Motor neuron (in vitro differentiated cells): Measurements from ENCODE around the gene RGS7. TPM values are rescaled to one million over a fixed set of nuclear protein-coding genes. Genes with fewer than 3 reads are reported as not detected.

ENCODE experiments used
- ATAC-seq, 8 experiments: fragments of 200-7000 bp; cut with Tn5 transposase; replicated peaks in 6 of 8; 2 replicates each; pipeline ENCODE4 v1.8.0; 2021; ENCODE audit warnings: mild to moderate bottlenecking in 8 of 8, moderate library complexity in 8 of 8
- H3K27ac ChIP-seq, 2 donors: fragments of 250-450 bp; sonication (Bioruptor Pico); 2 replicates each; pipeline ENCODE4 v1.9.0; 2021; ENCODE audit warnings: antibody characterized with exemption in 2 of 2, mild to moderate bottlenecking in 2 of 2, moderate library complexity in 1 of 2
- H3K4me1 ChIP-seq, 2 donors: fragments of 250-450 bp; sonication (Bioruptor Pico); replicated peaks in 1 of 2; 2 replicates each; pipeline ENCODE4 v1.6.1; 2021; ENCODE audit warnings: antibody characterized with exemption in 2 of 2, mild to moderate bottlenecking in 2 of 2, moderate library complexity in 1 of 2
- H3K4me3 ChIP-seq, 5 donors: fragments of 250-450 bp; sonication (Bioruptor Pico); 2 replicates each; pipeline ENCODE4 v1.9.0; 2021; ENCODE audit warnings: antibody characterized with exemption in 5 of 5, mild to moderate bottlenecking in 5 of 5, moderate library complexity in 4 of 5
- WGBS, 10 experiments: fragments of 450-650 bp; shearing (Covaris generic); methylation state at CpG; one replicate each; pipeline ENCODE4 v1.0.0; 2022; 5-methylcytosine and 5-hydroxymethylcytosine counted together
- in situ Hi-C, 9 experiments: fragments of 400-800 bp; cut with MboI; loops; one replicate each; pipeline ENCODE4 v1.15.0; 2021; ENCODE audit warnings: low sequenced_read_pairs in 9 of 9, low pct_unique_long_range_greater_than_20kb in 2 of 9; ENCODE audit not compliant: unreplicated experiment in 9 of 9
- total RNA-seq, 8 experiments: library from RNA; unstranded; fragments of 300-600 nt; gene quantifications; 2 replicates each; pipeline versions ENCODE4 v1.2.3 to v1.2.4, GENCODE V29; 2022

RGS7 gene
- total RNA-seq, 8 experiments from 2014 or later: 0.42 to 25.4 (median 14.8) TPM; not detected in 2

- peak in 5 of 8 experiments; percentile 65 to 96 (median 87) for ATAC-seq
Observed at GRCh38 chr1:240965581-240966091, 391.4 kb downstream of the RGS7 start.

GRCh38 chr1:240962086-240962485 is 394.9 kb downstream of the RGS7 start:
- WGBS, 10 experiments: 17 to 100% (median 82%) methylated on average over 2 to 4 of the region's 4 CpGs
- Histone ChIP-seq H3K4me1 (peaks cover 0 to 14% of the 10 kb centered on the region in 2 donors), H3K4me3 (no peak overlapping the region), H3K27ac (no peak overlapping the region)
- in situ Hi-C loops: no loop called here
- no peak for ATAC-seq

More at GRCh38 chr1:240965581-240966091, 391.4 kb downstream of the RGS7 start:
- WGBS, 10 experiments: 0 to 64% (median 40%) methylated on average over 1 to 10 of the region's 10 CpGs
- H3K4me3 ChIP-seq: no peak overlapping the region
- H3K27ac ChIP-seq: peak overlapping the region in 1 of 2 donors; percentile 32
- in situ Hi-C loops: no loop called here
- H3K4me1 ChIP-seq: peaks cover 0 to 17% of the 10 kb centered on the region in 2 donors

GRCh38 chr1:240956424-240956823 is 400.6 kb downstream of the RGS7 start:
- Histone ChIP-seq H3K27ac (no peak overlapping the region), H3K4me3 (no peak overlapping the region), H3K4me1 (no peaks in the 10 kb centered on the region)
- 0 to 100% (median 80%) methylated on average over 1 to 2 of the region's 2 CpGs for WGBS, 10 experiments
- no peak for ATAC-seq
- in situ Hi-C loops: no loop called here

- 0 to 71% (median 41%) methylated on average over 1 to 2 of the region's 2 CpGs; no CpG with 5 or more reads in 1 of the 10 experiments for WGBS, 10 experiments
- no peaks in the 10 kb centered on the region for H3K4me1 ChIP-seq
- in situ Hi-C loops: no loop called here
- no peak overlapping the region for H3K4me3 ChIP-seq
- no peak overlapping the region for H3K27ac ChIP-seq
- no peak for ATAC-seq
Observed at GRCh38 chr1:240956020-240956419, 401.0 kb downstream of the RGS7 start.

GRCh38 chr1:240947438-240948224 is 409.4 kb downstream of the RGS7 start:
- H3K27ac ChIP-seq: no peak overlapping the region
- ATAC-seq: no peak
- H3K4me1 ChIP-seq: no peaks in the 10 kb centered on the region
- 59 to 100% (median 90%) methylated on average over 1 to 9 of the region's 9 CpGs for WGBS, 10 experiments
- in situ Hi-C loops: loop anchor here in 1 of 9 experiments (25.0 kb wide), 1 partner anchor 210 kb away; no protein-coding TSS in a partner anchor
- H3K4me3 ChIP-seq: no peak overlapping the region

- 34 to 100% (median 88%) methylated on average over 1 to 2 of the region's 2 CpGs; no CpG with 5 or more reads in 2 of the 10 experiments for WGBS, 10 experiments
- peak in 3 of 8 experiments; percentile 44 to 57 (median 53) for ATAC-seq
- in situ Hi-C loops: loop anchor here in 1 of 9 experiments (25.0 kb wide), 1 partner anchor 210 kb away; no protein-coding TSS in a partner anchor
- Histone ChIP-seq H3K4me3 (no peak overlapping the region), H3K27ac (no peak overlapping the region), H3K4me1 (peaks cover 1 to 2% of the 10 kb centered on the region in 2 donors)
Observed at GRCh38 chr1:240946926-240947325, 410.1 kb downstream of the RGS7 start.

- WGBS, 10 experiments: 74 to 100% (median 94%) methylated on average over 1 to 4 of the region's 4 CpGs
- Histone ChIP-seq H3K4me1 (peaks cover 2 to 5% of the 10 kb centered on the region in 2 donors), H3K27ac (no peak overlapping the region), H3K4me3 (no peak overlapping the region)
- ATAC-seq: no peak
- in situ Hi-C loops: loop anchor here in 1 of 9 experiments (25.0 kb wide), 1 partner anchor 206 kb away; no protein-coding TSS in a partner anchor
Observed at GRCh38 chr1:240942901-240943300, 414.1 kb downstream of the RGS7 start.

- peaks cover 2 to 5% of the 10 kb centered on the region in 2 donors for H3K4me1 ChIP-seq
- WGBS, 10 experiments: 4 to 93% (median 62%) methylated on average over 2 to 12 of the region's 12 CpGs; no CpG with 5 or more reads in 1 of the 10 experiments
- peak in 2 of 8 experiments; percentile 35 to 54 for ATAC-seq
- in situ Hi-C loops: loop anchor here in 1 of 9 experiments (25.0 kb wide), 1 partner anchor 205 kb away; no protein-coding TSS in a partner anchor
- no peak overlapping the region for H3K27ac ChIP-seq
- H3K4me3 ChIP-seq: no peak overlapping the region
Observed at GRCh38 chr1:240941701-240942370, 415.2 kb downstream of the RGS7 start.

- WGBS, 10 experiments: 10 to 100% (median 93%) methylated on average over 1 to 11 of the region's 11 CpGs; no CpG with 5 or more reads in 1 of the 10 experiments
- H3K4me1 ChIP-seq: peaks cover 2 to 5% of the 10 kb centered on the region in 2 donors
- H3K4me3 ChIP-seq: no peak overlapping the region
- in situ Hi-C loops: loop anchor here in 1 of 9 experiments (25.0 kb wide), 1 partner anchor 200 kb away; no protein-coding TSS in a partner anchor
- ATAC-seq: no peak
- no peak overlapping the region for H3K27ac ChIP-seq
Observed at GRCh38 chr1:240936911-240937668, 419.9 kb downstream of the RGS7 start.

GRCh38 chr1:240935920-240936319 is 421.1 kb downstream of the RGS7 start:
- WGBS, 10 experiments: 40 to 100% (median 86%) methylated on average over 2 of the region's 2 CpGs; no CpG with 5 or more reads in 1 of the 10 experiments
- H3K4me1 ChIP-seq: no peaks in the 10 kb centered on the region
- ATAC-seq: peak in 2 of 8 experiments; percentile 73 to 80
- no peak overlapping the region for H3K4me3 ChIP-seq
- in situ Hi-C loops: loop anchor here in 1 of 9 experiments (25.0 kb wide), 1 partner anchor 199 kb away; no protein-coding TSS in a partner anchor
- no peak overlapping the region for H3K27ac ChIP-seq

GRCh38 chr1:240931031-240931430 is 426.0 kb downstream of the RGS7 start:
- in situ Hi-C loops: loop anchor here in 1 of 9 experiments (25.0 kb wide), 1 partner anchor 194 kb away; no protein-coding TSS in a partner anchor
- Histone ChIP-seq H3K4me3 (no peak overlapping the region), H3K4me1 (no peaks in the 10 kb centered on the region), H3K27ac (no peak overlapping the region)
- no peak for ATAC-seq
- 16 to 91% (median 89%) methylated on average over 3 to 4 of the region's 4 CpGs; no CpG with 5 or more reads in 1 of the 10 experiments for WGBS, 10 experiments

- Histone ChIP-seq H3K4me1 (no peaks in the 10 kb centered on the region), H3K4me3 (no peak overlapping the region), H3K27ac (no peak overlapping the region)
- 0 to 100% (median 94%) methylated on average over 1 to 4 of the region's 4 CpGs for WGBS, 10 experiments
- in situ Hi-C loops: loop anchor here in 1 of 9 experiments (25.0 kb wide), 1 partner anchor 191 kb away; no protein-coding TSS in a partner anchor
- no peak for ATAC-seq
Observed at GRCh38 chr1:240928265-240928664, 428.7 kb downstream of the RGS7 start.
